ENCODE results near the gene CD70. TPM values are rescaled to one million over a fixed set of nuclear protein-coding genes. Genes with fewer than 3 reads are reported as not detected.
"Not testable (repeated sequence)": the region's sequence is repeated elsewhere in the genome, so short reads cannot be mapped to it uniquely, and the experiment has no call there.

CD70 gene
- polyA plus RNA-seq, 2 donors = 0.20 to 0.26 TPM

DNA sequence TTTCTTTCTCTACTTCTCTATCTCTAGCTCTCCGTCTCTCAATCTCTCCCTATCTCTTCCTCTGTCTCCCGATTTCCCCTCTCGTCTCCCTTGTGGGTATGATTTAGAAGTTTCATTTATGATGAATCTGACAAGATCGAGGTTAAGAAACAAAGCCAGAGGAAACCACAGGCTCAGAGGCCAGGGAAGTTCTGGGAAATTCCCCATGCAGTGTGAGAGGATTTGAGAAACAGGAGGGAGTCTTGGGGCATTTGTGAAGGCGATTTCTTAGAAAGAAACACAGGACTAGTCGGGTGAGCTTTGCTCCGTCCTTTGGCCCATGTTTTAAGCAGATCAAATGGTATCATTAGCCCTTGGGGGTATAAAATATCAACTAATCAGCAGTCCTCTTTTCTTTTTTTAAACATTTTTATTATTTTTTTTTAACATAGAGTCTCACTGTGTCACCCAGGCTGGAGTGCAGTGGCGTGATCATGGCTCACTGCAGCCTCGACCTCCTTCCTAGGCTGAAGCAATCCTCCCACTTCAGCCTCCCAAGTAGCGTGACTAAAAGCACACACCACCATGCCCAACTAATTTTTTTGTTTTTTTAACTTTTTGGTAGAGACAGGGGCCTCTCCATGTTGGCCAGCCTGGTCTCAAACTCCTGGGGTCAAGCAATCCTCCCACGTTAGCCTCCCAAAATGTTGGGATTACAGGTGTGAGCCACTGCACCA, 34.3 kb downstream of the CD70 start:
- Histone ChIP-seq H3K4me3 (ENCODE audit: low read depth in 1 of 2, low read length in 2 of 2) (no peak overlapping the region), H3K27ac (ENCODE audit: low read depth in 2 of 2, low read length in 1 of 2) (no peak overlapping the region), H3K4me1 (ENCODE audit: control insufficient read depth in 2 of 2, insufficient read depth in 2 of 2, low read length in 1 of 2) (no peaks in the 10 kb centered on the region), H3K36me3 (ENCODE audit: control insufficient read depth in 2 of 2, insufficient read depth in 2 of 2, low read length in 1 of 2) (no peaks in the 10 kb centered on the region), H3K27me3 (ENCODE audit: control insufficient read depth in 1 of 2, insufficient read depth in 2 of 2, low read length in 2 of 2) (no peaks in the 10 kb centered on the region), H3K9me3 (ENCODE audit: control insufficient read depth in 2 of 2, insufficient read depth in 1 of 2, low read depth in 1 of 2, low read length in 1 of 2) (no peaks in the 10 kb centered on the region)
- 47 to 52% methylated on average over 11 of the region's 11 CpGs for WGBS, 2 donors

- Histone ChIP-seq H3K27me3 (ENCODE audit: control insufficient read depth in 1 of 2, insufficient read depth in 2 of 2, low read length in 2 of 2) (no peaks in the 10 kb centered on the region), H3K4me3 (ENCODE audit: low read depth in 1 of 2, low read length in 2 of 2) (no peak overlapping the region), H3K27ac (ENCODE audit: low read depth in 2 of 2, low read length in 1 of 2) (no peak overlapping the region), H3K36me3 (ENCODE audit: control insufficient read depth in 2 of 2, insufficient read depth in 2 of 2, low read length in 1 of 2) (no peaks in the 10 kb centered on the region), H3K9me3 (ENCODE audit: control insufficient read depth in 2 of 2, insufficient read depth in 1 of 2, low read depth in 1 of 2, low read length in 1 of 2) (no peaks in the 10 kb centered on the region), H3K4me1 (ENCODE audit: control insufficient read depth in 2 of 2, insufficient read depth in 2 of 2, low read length in 1 of 2) (no peaks in the 10 kb centered on the region)
- WGBS, 2 donors = 90 to 91% methylated on average over 2 of the region's 2 CpGs
These were observed 34.9 kb downstream of the CD70 start for GRCh38 chr19:6556043-6556449.

GRCh38 chr19:6551607-6552450, 39.1 kb downstream of the CD70 start:
- no peaks in the 10 kb centered on the region for H3K36me3 ChIP-seq (ENCODE audit: control insufficient read depth in 2 of 2, insufficient read depth in 2 of 2, low read length in 1 of 2)
- WGBS, 2 donors = 32 to 40% methylated on average over 23 to 28 of the region's 28 CpGs

DNA sequence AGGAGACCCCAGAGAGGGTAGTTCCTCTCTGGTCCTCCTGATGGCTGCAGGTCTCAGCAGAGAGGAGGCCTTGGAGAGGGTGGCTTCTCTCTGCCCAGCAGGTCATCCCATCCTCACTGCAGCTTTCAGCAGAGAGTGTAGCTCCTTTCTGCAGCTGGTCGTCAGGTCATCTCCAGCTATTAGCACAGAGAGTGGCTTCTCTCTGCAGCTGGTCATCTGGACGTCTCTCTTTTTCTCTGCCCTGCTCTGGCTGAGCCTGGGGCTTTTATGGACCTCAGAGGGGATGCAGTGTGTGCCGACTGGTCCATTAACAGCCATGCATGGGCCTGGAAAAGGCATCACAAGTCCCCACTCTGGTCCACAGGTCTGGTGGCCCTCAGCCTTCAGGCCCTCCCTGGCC, 39.9 kb downstream of the CD70 start:
- no peak overlapping the region for H3K27ac ChIP-seq (ENCODE audit: low read depth in 2 of 2, low read length in 1 of 2)
- no peak overlapping the region for H3K4me3 ChIP-seq (ENCODE audit: low read depth in 1 of 2, low read length in 2 of 2)
- peaks cover 0 to 2% of the 10 kb centered on the region in 2 donors for H3K9me3 ChIP-seq (ENCODE audit: control insufficient read depth in 2 of 2, insufficient read depth in 1 of 2, low read depth in 1 of 2, low read length in 1 of 2)
- H3K4me1 ChIP-seq (ENCODE audit: control insufficient read depth in 2 of 2, insufficient read depth in 2 of 2, low read length in 1 of 2) = no peaks in the 10 kb centered on the region
- no peaks in the 10 kb centered on the region for H3K27me3 ChIP-seq (ENCODE audit: control insufficient read depth in 1 of 2, insufficient read depth in 2 of 2, low read length in 2 of 2)
- 84 to 85% methylated on average over 3 of the region's 3 CpGs for WGBS, 2 donors
- H3K36me3 ChIP-seq (ENCODE audit: control insufficient read depth in 2 of 2, insufficient read depth in 2 of 2, low read length in 1 of 2) = no peaks in the 10 kb centered on the region

More at GRCh38 chr19:6551607-6552450, 39.1 kb downstream of the CD70 start:
- no peak overlapping the region for H3K4me3 ChIP-seq (ENCODE audit: low read depth in 1 of 2, low read length in 2 of 2)
- no peaks in the 10 kb centered on the region for H3K4me1 ChIP-seq (ENCODE audit: control insufficient read depth in 2 of 2, insufficient read depth in 2 of 2, low read length in 1 of 2)
- peaks cover 0 to 2% of the 10 kb centered on the region in 2 donors for H3K9me3 ChIP-seq (ENCODE audit: control insufficient read depth in 2 of 2, insufficient read depth in 1 of 2, low read depth in 1 of 2, low read length in 1 of 2)
- H3K27ac ChIP-seq (ENCODE audit: low read depth in 2 of 2, low read length in 1 of 2) = no peak overlapping the region
- H3K27me3 ChIP-seq (ENCODE audit: control insufficient read depth in 1 of 2, insufficient read depth in 2 of 2, low read length in 2 of 2) = no peaks in the 10 kb centered on the region

GRCh38 chr19:6550679-6551078, 40.3 kb downstream of the CD70 start:
- not testable (repeated sequence) for H3K27ac ChIP-seq (ENCODE audit: low read depth in 2 of 2, low read length in 1 of 2); H3K36me3 ChIP-seq (ENCODE audit: control insufficient read depth in 2 of 2, insufficient read depth in 2 of 2, low read length in 1 of 2); H3K4me3 ChIP-seq (ENCODE audit: low read depth in 1 of 2, low read length in 2 of 2); H3K27me3 ChIP-seq (ENCODE audit: control insufficient read depth in 1 of 2, insufficient read depth in 2 of 2, low read length in 2 of 2); H3K4me1 ChIP-seq (ENCODE audit: control insufficient read depth in 2 of 2, insufficient read depth in 2 of 2, low read length in 1 of 2); H3K9me3 ChIP-seq (ENCODE audit: control insufficient read depth in 2 of 2, insufficient read depth in 1 of 2, low read depth in 1 of 2, low read length in 1 of 2)
- 75 to 81% methylated on average over 6 of the region's 6 CpGs for WGBS, 2 donors

- WGBS, 2 donors = 69 to 72% methylated on average over 11 of the region's 11 CpGs
- H3K27me3 ChIP-seq (ENCODE audit: control insufficient read depth in 1 of 2, insufficient read depth in 2 of 2, low read length in 2 of 2) = no peaks in the 10 kb centered on the region
- peaks cover 0 to 2% of the 10 kb centered on the region in 2 donors for H3K9me3 ChIP-seq (ENCODE audit: control insufficient read depth in 2 of 2, insufficient read depth in 1 of 2, low read depth in 1 of 2, low read length in 1 of 2)
- no peaks in the 10 kb centered on the region for H3K36me3 ChIP-seq (ENCODE audit: control insufficient read depth in 2 of 2, insufficient read depth in 2 of 2, low read length in 1 of 2)
- H3K4me3 ChIP-seq (ENCODE audit: low read depth in 1 of 2, low read length in 2 of 2) = no peak overlapping the region
- H3K27ac ChIP-seq (ENCODE audit: low read depth in 2 of 2, low read length in 1 of 2) = no peak overlapping the region
- no peaks in the 10 kb centered on the region for H3K4me1 ChIP-seq (ENCODE audit: control insufficient read depth in 2 of 2, insufficient read depth in 2 of 2, low read length in 1 of 2)
These were observed 47.0 kb downstream of the CD70 start for GRCh38 chr19:6543866-6544347.

- no peak overlapping the region for H3K4me3 ChIP-seq (ENCODE audit: low read depth in 1 of 2, low read length in 2 of 2)
- no peaks in the 10 kb centered on the region for H3K36me3 ChIP-seq (ENCODE audit: control insufficient read depth in 2 of 2, insufficient read depth in 2 of 2, low read length in 1 of 2)
- WGBS, 2 donors = 59 to 71% methylated on average over 13 of the region's 13 CpGs
- no peak overlapping the region for H3K27ac ChIP-seq (ENCODE audit: low read depth in 2 of 2, low read length in 1 of 2)
- no peaks in the 10 kb centered on the region for H3K9me3 ChIP-seq (ENCODE audit: control insufficient read depth in 2 of 2, insufficient read depth in 1 of 2, low read depth in 1 of 2, low read length in 1 of 2)
- no peaks in the 10 kb centered on the region for H3K27me3 ChIP-seq (ENCODE audit: control insufficient read depth in 1 of 2, insufficient read depth in 2 of 2, low read length in 2 of 2)
- H3K4me1 ChIP-seq (ENCODE audit: control insufficient read depth in 2 of 2, insufficient read depth in 2 of 2, low read length in 1 of 2) = no peaks in the 10 kb centered on the region
These were observed 49.8 kb downstream of the CD70 start for GRCh38 chr19:6540918-6541689.

- H3K27ac ChIP-seq (ENCODE audit: low read depth in 2 of 2, low read length in 1 of 2) = no peak overlapping the region
- no peak overlapping the region for H3K4me3 ChIP-seq (ENCODE audit: low read depth in 1 of 2, low read length in 2 of 2)
- H3K9me3 ChIP-seq (ENCODE audit: control insufficient read depth in 2 of 2, insufficient read depth in 1 of 2, low read depth in 1 of 2, low read length in 1 of 2) = no peaks in the 10 kb centered on the region
- WGBS, 2 donors = 85 to 87% methylated on average over 6 of the region's 6 CpGs
- H3K4me1 ChIP-seq (ENCODE audit: control insufficient read depth in 2 of 2, insufficient read depth in 2 of 2, low read length in 1 of 2) = no peaks in the 10 kb centered on the region
- H3K27me3 ChIP-seq (ENCODE audit: control insufficient read depth in 1 of 2, insufficient read depth in 2 of 2, low read length in 2 of 2) = no peaks in the 10 kb centered on the region
- no peaks in the 10 kb centered on the region for H3K36me3 ChIP-seq (ENCODE audit: control insufficient read depth in 2 of 2, insufficient read depth in 2 of 2, low read length in 1 of 2)
These were observed 51.4 kb downstream of the CD70 start for GRCh38 chr19:6539514-6539913.

Measured in esophagus (tissue), 2 donors.